Stomach (tissue), 4 donors: ENCODE data around the gene LRMDA.

ENCODE experiments used
- CTCF ChIP-seq, 7 experiments: fragments of 450-650 bp in 4 of 7; fragments of 200-600 bp in 3 of 7; sonication (generic) in 3 of 7; IDR thresholded peaks; one replicate each; pipeline ENCODE4 v1.5.1; 2016 to 2019; ENCODE audit warnings: antibody characterized with exemption in 7 of 7, control low read depth in 2 of 7, mild to moderate bottlenecking in 1 of 7
- EP300 ChIP-seq: sonication (generic); formaldehyde crosslinking; IDR thresholded peaks from one replicate; pipeline ENCODE4 v1.6.1; 2017; ENCODE audit warnings: antibody characterized with exemption
- POLR2A ChIP-seq, 4 donors: fragments of 450-650 bp; IDR thresholded peaks; one replicate each; pipeline ENCODE4 v1.6.1; 2016; ENCODE audit warnings: antibody characterized with exemption in 4 of 4, control low read depth in 2 of 4, mild to moderate bottlenecking in 1 of 4, moderate library complexity in 1 of 4

GRCh38 chr10:76394707-76395042 lies 963.3 kb downstream of the LRMDA start:
- TF ChIP-seq EP300, result no peak
- no peak for TF ChIP-seq CTCF (IDR thresholded peaks at IDR 0.05)
- TF ChIP-seq POLR2A (IDR thresholded peaks at IDR 0.05), result no peak
